Calu3 (cell line): ENCODE results near the gene DBNL. TPM values are rescaled to one million over a fixed set of nuclear protein-coding genes. Genes with fewer than 3 reads are reported as not detected.

ENCODE experiments used
- BruUV-seq: library from RNA; stranded (reverse); fragments of 400-500 nt; replicated peaks from 2 replicates; lab custom pipeline; 2021; lab: Mats Ljungman, UMichigan
- CTCF ChIA-PET: fragments of 300-600 bp; sonication (Branson Sonifier 250); formaldehyde crosslinking; loops from one replicate; lab custom pipeline; 2022; ENCODE audit warnings: antibody characterized with exemption; lab: Charles Lee
- DNase-seq: peaks from one replicate; pipeline ENCODE4 v3.0.0; 2022
- H3K27ac Mint-ChIP-seq: one replicate; pipeline ENCODE4 v1.8.0; 2022; ENCODE audit warnings: mixed read lengths; ENCODE audit not compliant: unreplicated experiment
- H3K27me3 Mint-ChIP-seq: one replicate; pipeline ENCODE4 v1.8.0; 2022; ENCODE audit warnings: mixed read lengths; ENCODE audit not compliant: unreplicated experiment
- H3K36me3 Mint-ChIP-seq: one replicate; pipeline ENCODE4 v1.8.0; 2022; ENCODE audit warnings: mild to moderate bottlenecking, moderate library complexity, mixed read lengths; ENCODE audit not compliant: insufficient read depth, unreplicated experiment
- H3K4me1 Mint-ChIP-seq: one replicate; pipeline ENCODE4 v1.8.0; 2022; ENCODE audit warnings: mild to moderate bottlenecking, low read depth, mixed read lengths; ENCODE audit not compliant: unreplicated experiment
- H3K4me3 Mint-ChIP-seq: one replicate; pipeline ENCODE4 v1.8.0; 2022; ENCODE audit warnings: mild to moderate bottlenecking, low read depth, moderate library complexity, mixed read lengths; ENCODE audit not compliant: unreplicated experiment
- H3K9me3 Mint-ChIP-seq: one replicate; pipeline ENCODE4 v1.8.0; 2022; ENCODE audit warnings: low read depth, mixed read lengths; ENCODE audit not compliant: unreplicated experiment
- CTCF ChIP-seq: fragments of 200-600 bp; IDR thresholded peaks from one replicate; pipeline ENCODE4 v1.8.0; 2022; ENCODE audit warnings: antibody characterized with exemption; ENCODE audit not compliant: unreplicated experiment
- intact Hi-C: fragments of 100-400 bp; cut with micrococcal nuclease; formaldehyde crosslinking; loops from one replicate; pipeline ENCODE4 v1.10.0; 2022; ENCODE audit not compliant: unreplicated experiment
- total RNA-seq: library from RNA; stranded (reverse); gene quantifications from 2 replicates; pipeline ENCODE4 v1.2.3, GENCODE V29; 2022

The DBNL gene
- total RNA-seq, 1 experiment from 2014 or later, result 164 TPM

- peak; percentile 66 for DNase-seq
- no peak for TF ChIP-seq CTCF
- intact Hi-C loops, result no loop called here
- Mint-ChIP-seq H3K27ac (peak overlapping the region; percentile 18), H3K36me3 (peaks cover 79% of the 10 kb centered on the region), H3K27me3 (no peaks in the 10 kb centered on the region), H3K9me3 (no peaks in the 10 kb centered on the region), H3K4me1 (peaks cover 21% of the 10 kb centered on the region), H3K4me3 (peak overlapping the region; percentile 29)
- BruUV-seq, result no TSS peak
- CTCF ChIA-PET, result no interaction called here
These were observed 29.3 kb downstream of the DBNL start for GRCh38 chr7:44073664-44074348.

GRCh38 chr7:44074349-44074695, 29.8 kb downstream of the DBNL start:
- no peaks in the 10 kb centered on the region for H3K9me3 Mint-ChIP-seq
- DNase-seq, result no peak
- no peaks in the 10 kb centered on the region for H3K27me3 Mint-ChIP-seq
- H3K4me3 Mint-ChIP-seq, result no peak overlapping the region
- no TSS peak for BruUV-seq
- CTCF ChIA-PET, result no interaction called here
- no peak for TF ChIP-seq CTCF
- H3K4me1 Mint-ChIP-seq, result peaks cover 21% of the 10 kb centered on the region
- H3K36me3 Mint-ChIP-seq, result peaks cover 75% of the 10 kb centered on the region
- intact Hi-C loops, result no loop called here
- no peak overlapping the region for H3K27ac Mint-ChIP-seq

- Mint-ChIP-seq H3K27me3 (no peaks in the 10 kb centered on the region), H3K4me1 (peaks cover 21% of the 10 kb centered on the region), H3K36me3 (peaks cover 66% of the 10 kb centered on the region), H3K27ac (no peak overlapping the region), H3K4me3 (no peak overlapping the region), H3K9me3 (no peaks in the 10 kb centered on the region)
- CTCF ChIA-PET, result interaction anchor here (0.7 to 1.1 kb wide), 3 partner anchors 11 to 443 kb away, joined by 3 to 5 read pairs (median 5); partner anchors contain the start of gene POLD2
- no TSS peak for BruUV-seq
- DNase-seq, result no peak
- no peak for TF ChIP-seq CTCF
- intact Hi-C loops, result no loop called here
These were observed 31.0 kb downstream of the DBNL start for GRCh38 chr7:44075296-44076075.

GRCh38 chr7:44076101-44076895, 31.8 kb downstream of the DBNL start:
- Mint-ChIP-seq H3K27me3 (no peaks in the 10 kb centered on the region), H3K9me3 (no peaks in the 10 kb centered on the region), H3K4me1 (peaks cover 22% of the 10 kb centered on the region), H3K36me3 (peaks cover 64% of the 10 kb centered on the region), H3K27ac (no peak overlapping the region), H3K4me3 (no peak overlapping the region)
- no peak for TF ChIP-seq CTCF
- DNase-seq, result no peak
- BruUV-seq, result no TSS peak
- CTCF ChIA-PET, result interaction anchor here (0.7 to 1.0 kb wide), 2 partner anchors 12 to 47 kb away, joined by 5 read pairs; partner anchors contain the start of gene POLD2
- intact Hi-C loops, result no loop called here
